Measurements from ENCODE around the gene P2RY8. TPM values are rescaled to one million over a fixed set of nuclear protein-coding genes. Genes with fewer than 3 reads are reported as not detected.
A peak's percentile ranks its signal among the peaks of the same experiment; 100 is the strongest.

P2RY8 gene
- total and polyA plus RNA-seq, 2 of the 4 experiments (the other 2 are of a cell fraction): not detected

GRCh38 chrX:1419545-1420355, 117.2 kb downstream of the P2RY8 start:
- no TSS peak for BruUV-seq (replicated peaks)
- H3K27me3 ChIP-seq (ENCODE audit: control insufficient read depth, insufficient read depth, low read length): no peaks in the 10 kb centered on the region

More at GRCh38 chrX:1419545-1420355, 117.2 kb downstream of the P2RY8 start:
- no peak for DNase-seq
- Histone ChIP-seq H3K4me2 (ENCODE audit: low read depth, low read length) (no peak overlapping the region), H3K9me1 (ENCODE audit: insufficient read depth, low read length) (0 out of 2 replicates have a peak, but pooled peaks cover 6% of the 10 kb centered on the region), H3K9ac (ENCODE audit: low read depth, low read length) (no peak overlapping the region), H4K20me1 (ENCODE audit: insufficient read depth, low read length) (no peaks in the 10 kb centered on the region; the same call in 1 of the 2 replicates), H3K36me3 (ENCODE audit: control insufficient read depth, insufficient read depth, low read length) (peaks cover 65% of the 10 kb centered on the region), H2AK5ac (ENCODE audit: low read depth, low read length) (no peak overlapping the region), H2BK15ac (ENCODE audit: low read depth, low read length) (no peak overlapping the region), H3K4ac (ENCODE audit: low read depth, low read length) (no peak overlapping the region), H4K8ac (ENCODE audit: low read depth in 2 of 2, low read length in 2 of 2) (no peak overlapping the region), H4K91ac (ENCODE audit: insufficient read depth, low read depth, low read length) (no peak overlapping the region), H3K56ac (ENCODE audit: extremely low read depth, insufficient read depth, low read length) (no peak overlapping the region), H2AK9ac (replicated peaks; ENCODE audit: low read depth, low read length, poor library complexity) (no peak overlapping the region), H2AFZ (replicated peaks; ENCODE audit: low read length, poor library complexity) (no peak overlapping the region), H2BK20ac (ENCODE audit: low read depth, low read length) (no peak overlapping the region), H3K4me1 (ENCODE audit: control insufficient read depth, insufficient read depth, low read length) (no peaks in the 10 kb centered on the region), H3K23ac (ENCODE audit: low read depth, low read length) (no peak overlapping the region), H4K5ac (ENCODE audit: low read depth, low read length) (no peak overlapping the region), H3K18ac (ENCODE audit: low read depth, low read length) (no peak overlapping the region), H3K9me3 (ENCODE audit: control insufficient read depth, insufficient read depth, low read length) (peaks cover 27% of the 10 kb centered on the region), H3K27ac (ENCODE audit: insufficient read depth, low read length) (no peak overlapping the region), H2BK120ac (ENCODE audit: low read depth, low read length) (no peak overlapping the region), H3K4me3 (ENCODE audit: insufficient read depth, low read depth, low read length) (no peak overlapping the region), H3K14ac (replicated peaks; ENCODE audit: low read depth, low read length) (no peak overlapping the region), H2BK5ac (ENCODE audit: low read depth, low read length, poor library complexity, severe bottlenecking) (no peak overlapping the region), H3K79me1 (ENCODE audit: low read depth in 1 of 2, low read length in 2 of 2) (no peaks in the 10 kb centered on the region; a peak in 1 of 4 replicates)
- dilution Hi-C loops (cut with HindIII; ENCODE audit: low sequenced_read_pairs, unreplicated experiment) (no loop called here), intact Hi-C loops (cut with micrococcal nuclease) (no loop called here), in situ Hi-C loops (cut with MboI; ENCODE audit: low sequenced_read_pairs) (no loop called here)
- 87% methylated on average over 14 of the region's 19 CpGs; no CpG with 5 or more reads in 1 of the 2 experiments for WGBS, 2 experiments (ENCODE audit: extremely low coverage in 2 of 2, insufficient read length in 1 of 2)
- no peak for TF ChIP-seq RCOR1 (IDR thresholded peaks at IDR 0.05; ENCODE audit: insufficient replicate concordance, low read length)
- TF ChIP-seq POLR2A (IDR thresholded peaks at IDR 0.05; ENCODE audit: low read depth, low read length): no peak
- TF ChIP-seq CEBPB (IDR thresholded peaks at IDR 0.05; ENCODE audit: low read depth, low read length): no peak
- no peak for TF ChIP-seq MAZ (IDR thresholded peaks at IDR 0.05; ENCODE audit: borderline replicate concordance, low read depth, low read length)
- no peak for TF ChIP-seq RFX5 (IDR thresholded peaks at IDR 0.05; ENCODE audit: low read depth, low read length)
- TF ChIP-seq SMC3 (IDR thresholded peaks at IDR 0.05; ENCODE audit: low read depth, low read length): no peak
- ATAC-seq (ENCODE audit: low read depth): peak; percentile 7; the same call in 1 of the 2 replicates
- ChIA-PET POLR2A (ENCODE audit: unreplicated experiment) (no interaction called here), CTCF (no interaction called here)
